Hepatocyte (in vitro differentiated cells): ENCODE measurements around the gene PID1. TPM values are rescaled to one million over a fixed set of nuclear protein-coding genes. Genes with fewer than 3 reads are reported as not detected.

Source experiments
- DNase-seq: peaks from one replicate; pipeline ENCODE4 v3.0.0-alpha.2; 2016; ENCODE audit warnings: low spot score
- H2AFZ ChIP-seq: fragments of 200-600 bp; sonication (generic); 2 replicates; pipeline ENCODE4 v1.6.0; 2016; ENCODE audit warnings: antibody characterized with exemption, mild to moderate bottlenecking
- H3K27ac ChIP-seq: fragments of 200-600 bp; sonication (generic); 2 replicates; pipeline ENCODE4 v1.5.1; 2016; ENCODE audit warnings: mild to moderate bottlenecking
- H3K27me3 ChIP-seq: fragments of 200-600 bp; sonication (generic); 2 replicates; pipeline ENCODE4 v1.6.1; 2016
- H3K36me3 ChIP-seq: fragments of 200-600 bp; sonication (generic); replicated peaks from 2 replicates; pipeline ENCODE4 v1.5.1; 2016; ENCODE audit warnings: low read depth; ENCODE audit not compliant: insufficient read depth
- H3K4me1 ChIP-seq: fragments of 200-600 bp; sonication (generic); 2 replicates; pipeline ENCODE4 v1.5.1; 2016; ENCODE audit warnings: mild to moderate bottlenecking, moderate library complexity; ENCODE audit not compliant: insufficient read depth
- H3K4me2 ChIP-seq: fragments of 200-600 bp; sonication (generic); 2 replicates; pipeline ENCODE4 v1.6.0; 2016
- H3K4me3 ChIP-seq: fragments of 200-600 bp; sonication (generic); 2 replicates; pipeline ENCODE4 v1.5.1; 2016; ENCODE audit warnings: mild to moderate bottlenecking
- H3K79me2 ChIP-seq: fragments of 200-600 bp; sonication (generic); 2 replicates; pipeline ENCODE4 v1.6.0; 2017; ENCODE audit warnings: mild to moderate bottlenecking
- H3K9me2 ChIP-seq: fragments of 200-600 bp; sonication (generic); replicated peaks from 2 replicates; pipeline ENCODE4 v1.6.0; 2017; ENCODE audit warnings: mild to moderate bottlenecking; ENCODE audit not compliant: insufficient read depth
- H3K9me3 ChIP-seq: fragments of 200-600 bp; sonication (generic); 2 replicates; pipeline ENCODE4 v1.5.1; 2016; ENCODE audit warnings: low read depth, mild to moderate bottlenecking
- H4K20me1 ChIP-seq: fragments of 200-600 bp; sonication (generic); 2 replicates; pipeline ENCODE4 v1.6.0; 2016; ENCODE audit warnings: mild to moderate bottlenecking; ENCODE audit not compliant: insufficient read depth, poor library complexity, severe bottlenecking
- CTCF ChIP-seq: fragments of 200-600 bp; sonication (generic); IDR thresholded peaks from 2 replicates; pipeline ENCODE4 v1.5.1; 2016; ENCODE audit warnings: antibody characterized with exemption, mild to moderate bottlenecking; ENCODE audit not compliant: poor library complexity
- EZH2 ChIP-seq: fragments of 200-600 bp; sonication (generic); IDR thresholded peaks from 2 replicates; pipeline ENCODE4 v1.6.1; 2016; ENCODE audit warnings: antibody characterized with exemption, mild to moderate bottlenecking, borderline replicate concordance
- EZH2phosphoT487 ChIP-seq: fragments of 200-600 bp; sonication (generic); IDR thresholded peaks from one replicate; pipeline ENCODE4 v1.6.1; 2018; ENCODE audit warnings: antibody characterized with exemption, mild to moderate bottlenecking, low read depth, moderate library complexity; ENCODE audit not compliant: unreplicated experiment, severe bottlenecking
- WGBS: methylation state at CpG from one replicate; pipeline ENCODE4 v1.1.6; 2016; ENCODE audit warnings: low lambda C conversion rate; ENCODE audit errors: missing lambda C conversion rate; 5-methylcytosine and 5-hydroxymethylcytosine counted together
- polyA plus RNA-seq: library from polyadenylated mRNA; unstranded; fragments of >200 nt; fragmentation: Nextera tagmentation; extraction: Ambion mirVana; gene quantifications from 2 replicates; pipeline ENCODE4 v1.2.1, GENCODE V29; 2016
- total RNA-seq: library from RNA; depleted of rRNA; stranded (reverse); fragments of >200 nt; gene quantifications from 2 replicates; pipeline ENCODE4 v1.2.3, GENCODE V29; 2014

PID1 gene
- total and polyA plus RNA-seq, 2 experiments from 2014 or later = 26.7 to 31.1 TPM

- no peaks in the 10 kb centered on the region for H3K36me3 ChIP-seq
Observed at GRCh38 chr2:229130522-229130921, 140.6 kb downstream of the PID1 start.

GRCh38 chr2:229129738-229130371 is 141.2 kb downstream of the PID1 start:
- Histone ChIP-seq H2AFZ (no peak overlapping the region), H3K27me3 (no peaks in the 10 kb centered on the region), H3K79me2 (peaks cover 2% of the 10 kb centered on the region), H4K20me1 (no peaks in the 10 kb centered on the region), H3K9me2 (no peaks in the 10 kb centered on the region), H3K4me3 (no peak overlapping the region), H3K4me1 (peaks cover 18% of the 10 kb centered on the region), H3K27ac (peak overlapping the region; percentile 69), H3K36me3 (no peaks in the 10 kb centered on the region), H3K9me3 (no peaks in the 10 kb centered on the region), H3K4me2 (peak overlapping the region; percentile 67)
- DNase-seq = peak; percentile 67
- TF ChIP-seq CTCF (no peak), EZH2phosphoT487 (no peak), EZH2 (no peak)
- 24% methylated on average over 12 of the region's 12 CpGs for WGBS

More at GRCh38 chr2:229130522-229130921, 140.6 kb downstream of the PID1 start:
- H3K4me2 ChIP-seq = peak overlapping the region; percentile 67
- no peaks in the 10 kb centered on the region for H3K9me2 ChIP-seq
- no peaks in the 10 kb centered on the region for H3K79me2 ChIP-seq
- peak; percentile 27 for DNase-seq
- WGBS = 27% methylated on average over 6 of the region's 6 CpGs
- TF ChIP-seq EZH2phosphoT487 = no peak
- TF ChIP-seq CTCF = no peak
- TF ChIP-seq EZH2 = no peak
- H3K4me3 ChIP-seq = no peak overlapping the region
- peaks cover 18% of the 10 kb centered on the region for H3K4me1 ChIP-seq
- H3K27ac ChIP-seq = peak overlapping the region; percentile 69
- H4K20me1 ChIP-seq = no peaks in the 10 kb centered on the region
- no peaks in the 10 kb centered on the region for H3K9me3 ChIP-seq
- no peaks in the 10 kb centered on the region for H3K27me3 ChIP-seq
- H2AFZ ChIP-seq = no peak overlapping the region

GRCh38 chr2:229127471-229127870 is 143.6 kb downstream of the PID1 start:
- WGBS = 97% methylated on average over 4 of the region's 4 CpGs
- H3K79me2 ChIP-seq = peaks cover 3% of the 10 kb centered on the region
- no peak overlapping the region for H3K27ac ChIP-seq
- no peaks in the 10 kb centered on the region for H3K9me2 ChIP-seq
- DNase-seq = no peak
- H4K20me1 ChIP-seq = no peaks in the 10 kb centered on the region
- no peaks in the 10 kb centered on the region for H3K9me3 ChIP-seq
- H3K4me3 ChIP-seq = no peak overlapping the region
- TF ChIP-seq EZH2 (no peak), CTCF (no peak), EZH2phosphoT487 (no peak)
- H3K4me1 ChIP-seq = peaks cover 18% of the 10 kb centered on the region
- no peak overlapping the region for H3K4me2 ChIP-seq
- H2AFZ ChIP-seq = no peak overlapping the region
- no peaks in the 10 kb centered on the region for H3K36me3 ChIP-seq
- no peaks in the 10 kb centered on the region for H3K27me3 ChIP-seq

- no peak overlapping the region for H3K4me3 ChIP-seq
- WGBS = 80% methylated on average over 2 of the region's 2 CpGs
- peaks cover 17% of the 10 kb centered on the region for H3K4me1 ChIP-seq
- H4K20me1 ChIP-seq = no peaks in the 10 kb centered on the region
- no peaks in the 10 kb centered on the region for H3K9me3 ChIP-seq
- H3K27ac ChIP-seq = no peak overlapping the region
- no peaks in the 10 kb centered on the region for H3K27me3 ChIP-seq
- peaks cover 3% of the 10 kb centered on the region for H3K79me2 ChIP-seq
- no peaks in the 10 kb centered on the region for H3K9me2 ChIP-seq
- no peak overlapping the region for H3K4me2 ChIP-seq
- H3K36me3 ChIP-seq = no peaks in the 10 kb centered on the region
- no peak for DNase-seq
- H2AFZ ChIP-seq = no peak overlapping the region
- TF ChIP-seq CTCF (no peak), EZH2phosphoT487 (no peak), EZH2 (no peak)
Observed at GRCh38 chr2:229126066-229126465, 145.0 kb downstream of the PID1 start.
